K562 (cell line): ENCODE data around the gene ACAT2. TPM values are rescaled to one million over a fixed set of nuclear protein-coding genes. Genes with fewer than 3 reads are reported as not detected.

Experiments
- ATAC-seq: fragments of 200-7000 bp; cut with Tn5 transposase; 3 replicates; pipeline ENCODE4 v1.9.1; 2020; ENCODE audit warnings: moderate library complexity
- BruUV-seq: library from RNA; stranded (reverse); fragments of 400-500 nt; replicated peaks from 2 replicates; lab custom pipeline; 2021; lab: Mats Ljungman, UMichigan
- CTCF ChIA-PET: fragments of 300-600 bp; formaldehyde crosslinking; extraction: SDS; loops from one replicate; lab custom pipeline; 2021; ENCODE audit warnings: low intra/inter-chr PET ratio; lab: Yijun Ruan, JAX
- POLR2A ChIA-PET: fragments of 300-600, 350-650 bp; sonication (Branson Sonifier 250); formaldehyde crosslinking; extraction: SDS; loops from one replicate; lab custom pipeline; 2021; ENCODE audit warnings: antibody characterized with exemption, inconsistent platforms; lab: Yijun Ruan, JAX
- DNase-seq, 4 experiments: peaks; one replicate each; pipeline versions ENCODE4 v3.0.0 to v3.0.0-alpha.2; 2011 to 2018; ENCODE audit warnings: low spot score in 3 of 4, mixed read lengths in 3 of 4; ENCODE audit errors: extremely low read depth in 1 of 4
- FAIRE-seq: peaks from 2 replicates; lab custom pipeline; 2011; peaks lifted over from hg19 to GRCh38; lab: Jason Lieb, UNC
- H2AFZ ChIP-seq: 2 replicates; pipeline ENCODE4 v1.6.0; 2011; ENCODE audit warnings: low read depth, low read length, control low read depth, inconsistent platforms
- H3K27ac ChIP-seq: fragments of 200-600 bp; 3 replicates; pipeline ENCODE4 v1.8.0; 2011; ENCODE audit warnings: low read depth, mild to moderate bottlenecking, control low read depth, inconsistent platforms, low read length, moderate library complexity, mixed read lengths; ENCODE audit errors: extremely low read depth
- H3K27me3 ChIP-seq, 2 experiments: fragments of 300-600 bp in 1 of 2; 2 replicates in 1 of 2; 3 replicates in 1 of 2; pipeline versions ENCODE4 v1.6.0 to v1.8.0; 2011; ENCODE audit warnings: inconsistent platforms in 2 of 2, low read length in 2 of 2, mild to moderate bottlenecking in 1 of 2, mixed read lengths in 1 of 2, moderate library complexity in 1 of 2; ENCODE audit not compliant: control insufficient read depth in 2 of 2, insufficient read depth in 2 of 2
- H3K36me3 ChIP-seq: fragments of 300-600 bp; 3 replicates; pipeline ENCODE4 v1.8.0; 2011; ENCODE audit warnings: mild to moderate bottlenecking, low read length, inconsistent platforms; ENCODE audit not compliant: control insufficient read depth, insufficient read depth
- H3K4me1 ChIP-seq, 2 experiments: fragments of 200-600 bp in 1 of 2; replicated peaks in 1 of 2; 2 replicates in 1 of 2; 3 replicates in 1 of 2; pipeline versions ENCODE4 v1.5.1 to v1.8.0; 2011; ENCODE audit warnings: inconsistent platforms in 2 of 2, low read length in 2 of 2, mild to moderate bottlenecking in 1 of 2, mixed read lengths in 1 of 2, moderate library complexity in 1 of 2; ENCODE audit not compliant: control insufficient read depth in 2 of 2, insufficient read depth in 2 of 2
- H3K4me2 ChIP-seq: 2 replicates; pipeline ENCODE4 v1.6.1; 2011; ENCODE audit warnings: low read length, control low read depth, inconsistent platforms, mixed read lengths; ENCODE audit not compliant: insufficient read depth
- H3K4me3 ChIP-seq: fragments of 200-600 bp; sonication (generic), shearing (Covaris generic); 2 replicates; pipeline ENCODE4 v1.5.1; 2016; ENCODE audit warnings: control low read depth, inconsistent platforms
- H3K79me2 ChIP-seq: fragments of 200-600 bp; 3 replicates; pipeline ENCODE4 v1.8.0; 2011; ENCODE audit warnings: low read length, inconsistent platforms; ENCODE audit not compliant: control insufficient read depth, insufficient read depth
- H3K9ac ChIP-seq, 2 experiments: 2 replicates each; pipeline versions ENCODE4 v1.6.0 to v1.6.1; 2011; ENCODE audit warnings: low read depth in 2 of 2, low read length in 2 of 2, control low read depth in 1 of 2, inconsistent platforms in 1 of 2, mild to moderate bottlenecking in 1 of 2, mixed read lengths in 1 of 2; ENCODE audit not compliant: insufficient read depth in 1 of 2
- H3K9me1 ChIP-seq: one replicate; pipeline ENCODE4 v1.6.0; 2011; ENCODE audit warnings: inconsistent platforms, mild to moderate bottlenecking, low read length, moderate library complexity; ENCODE audit not compliant: control insufficient read depth, insufficient read depth
- H3K9me3 ChIP-seq: replicated peaks from 2 replicates; pipeline ENCODE4 v1.5.1; 2011; ENCODE audit warnings: low read depth, low read length, inconsistent platforms; ENCODE audit not compliant: control insufficient read depth, insufficient read depth
- H4K20me1 ChIP-seq: replicated peaks from 2 replicates; pipeline ENCODE4 v1.6.1; 2011; ENCODE audit warnings: low read length, inconsistent platforms, mixed read lengths; ENCODE audit not compliant: control insufficient read depth, insufficient read depth
- BCL6 ChIP-seq: fragments of 250-450 bp; sonication (Bioruptor Pico); IDR thresholded peaks from 2 replicates; pipeline ENCODE4 v1.4.0; 2020
- BRF1 ChIP-seq: IDR thresholded peaks from 3 replicates; pipeline ENCODE4 v1.6.1; 2011; ENCODE audit warnings: borderline replicate concordance, mild to moderate bottlenecking; ENCODE audit not compliant: insufficient read length; ENCODE audit errors: extremely low read depth
- BRF2 ChIP-seq: IDR thresholded peaks from 3 replicates; pipeline ENCODE4 v1.6.1; 2011; ENCODE audit warnings: borderline replicate concordance, mild to moderate bottlenecking; ENCODE audit not compliant: insufficient read length, insufficient read depth
- ETV5 ChIP-seq: sonication (generic); formaldehyde crosslinking; IDR thresholded peaks from 2 replicates; pipeline ENCODE4 v1.4.0; 2020; ENCODE audit warnings: low read depth, mild to moderate bottlenecking, missing genetic modification reagents
- HIVEP1 ChIP-seq: fragments of 250-450 bp; sonication (Bioruptor Pico); IDR thresholded peaks from 2 replicates; pipeline ENCODE4 v1.4.0; 2020; ENCODE audit warnings: mild to moderate bottlenecking
- KDM4B ChIP-seq, 2 experiments: fragments of 450-650 bp in 1 of 2; sonication (generic) in 1 of 2; IDR thresholded peaks; 2 replicates each; pipeline ENCODE4 v1.6.1; 2016 to 2017; ENCODE audit warnings: borderline replicate concordance in 2 of 2, antibody characterized with exemption in 1 of 2, low read depth in 1 of 2, mild to moderate bottlenecking in 1 of 2
- MAX ChIP-seq: sonication (generic); formaldehyde crosslinking; IDR thresholded peaks from 2 replicates; pipeline ENCODE4 v1.9.0; 2022; ENCODE audit warnings: mild to moderate bottlenecking, missing genetic modification reagents
- MCM3 ChIP-seq: fragments of 450-650 bp; IDR thresholded peaks from 2 replicates; pipeline ENCODE4 v1.6.1; 2016
- NFIC ChIP-seq: fragments of 450-650 bp; IDR thresholded peaks from 2 replicates; pipeline ENCODE4 v1.6.1; 2017; ENCODE audit warnings: mild to moderate bottlenecking, inconsistent platforms
- POLR2H ChIP-seq: IDR thresholded peaks from 2 replicates; pipeline ENCODE4 v1.6.1; 2016; ENCODE audit warnings: missing genetic modification characterization, low read depth, mild to moderate bottlenecking, control low read depth, missing compliant biosample characterization, moderate library complexity
- POLR3G ChIP-seq: IDR thresholded peaks from 2 replicates; pipeline ENCODE4 v1.6.1; 2011; ENCODE audit not compliant: insufficient read length, insufficient replicate concordance; ENCODE audit errors: extremely low read depth
- RREB1 ChIP-seq: fragments of 250-450 bp; sonication (Bioruptor Pico); IDR thresholded peaks from 2 replicates; pipeline ENCODE4 v1.4.0; 2020
- SAP30 ChIP-seq: fragments of 200-600 bp; sonication (generic); IDR thresholded peaks from 2 replicates; pipeline ENCODE4 v1.6.1; 2012; ENCODE audit warnings: borderline replicate concordance, low read depth, mild to moderate bottlenecking, moderate library complexity, low read length, control low read depth, inconsistent platforms; ENCODE audit not compliant: insufficient read depth, poor library complexity, severe bottlenecking
- SRSF9 ChIP-seq: fragments of 200-400 bp; formaldehyde crosslinking; IDR thresholded peaks from 2 replicates; pipeline ENCODE4 v1.6.1; 2017; ENCODE audit warnings: low read depth, low read length, borderline replicate concordance
- TCFL5 ChIP-seq: fragments of 250-450 bp; sonication (Bioruptor Pico); conservative IDR thresholded peaks from 2 replicates; pipeline ENCODE4 v1.6.1; 2021; ENCODE audit warnings: mild to moderate bottlenecking, moderate library complexity, matching md5 sums
- ZNF253 ChIP-seq: fragments of 250-450 bp; sonication (Bioruptor Pico); conservative IDR thresholded peaks from 2 replicates; pipeline ENCODE4 v1.6.1; 2021; ENCODE audit warnings: mild to moderate bottlenecking
- ZNF354B ChIP-seq: fragments of 250-450 bp; sonication (Bioruptor Pico); IDR thresholded peaks from 2 replicates; pipeline ENCODE4 v1.4.0; 2020
- WGBS: fragments of 100-300 bp; shearing (Covaris generic); methylation state at CpG from one replicate; pipeline ENCODE4 v1.1.6; 2016; ENCODE audit warnings: low coverage, mixed read lengths; ENCODE audit not compliant: insufficient coverage; ENCODE audit errors: missing lambda C conversion rate; 5-methylcytosine and 5-hydroxymethylcytosine counted together
- in situ Hi-C: fragments of 300-500 bp; cut with MboI; formaldehyde crosslinking; loops from 4 replicates; pipeline ENCODE4 v1.15.0; 2018; ENCODE audit warnings: inconsistent platforms, mixed read lengths
- intact Hi-C: fragments of 100-400 bp; cut with micrococcal nuclease; formaldehyde crosslinking; loops from 2 replicates; pipeline ENCODE4 v1.14.2; 2022
- polyA plus RNA-seq, 8 experiments: library from polyadenylated mRNA; depleted of rRNA in 4 of 8; stranded (reverse) in 5 of 8; unstranded in 3 of 8; fragments of >200 nt; fragmentation: Nextera tagmentation in 2 of 8; fragmentation: Illumina TruSeq in 1 of 8; extraction: Ambion mirVana in 2 of 8; extraction: Trizol in 1 of 8; gene quantifications; 2 replicates each; pipeline versions ENCODE4 v1.2.1 to v1.2.3, GENCODE V29; 2011 to 2014; ENCODE audit warnings: inconsistent platforms in 1 of 8, missing spikeins in 1 of 8
- total RNA-seq, 7 experiments: library from RNA; depleted of rRNA in 6 of 7; stranded (reverse); fragments of >200 nt in 6 of 7; fragmentation: Illumina TruSeq in 2 of 7; extraction: Trizol in 2 of 7; gene quantifications; 2 replicates each; pipeline versions ENCODE4 v1.2.1 to v1.2.3, GENCODE V29; 2011 to 2021; ENCODE audit warnings: low replicate concordance in 1 of 7

The ACAT2 gene
- total and polyA plus RNA-seq, 9 of the 15 experiments (the other 6 are each of a cell fraction or from before 2014, with no cell fraction given): 63.0 to 309 (median 144) TPM

GRCh38 chr6:159823953-159824352, 62.1 kb downstream of the ACAT2 start:
- no peaks in the 10 kb centered on the region for H3K79me2 ChIP-seq
- no peak overlapping the region for H2AFZ ChIP-seq
- DNase-seq: no peak
- no peaks in the 10 kb centered on the region for H3K36me3 ChIP-seq
- in situ Hi-C loops (no loop called here), intact Hi-C loops (no loop called here)
- no peak overlapping the region for H3K27ac ChIP-seq
- no peak overlapping the region for H3K4me2 ChIP-seq
- H3K9me1 ChIP-seq: peaks cover 4% of the 10 kb centered on the region
- ChIA-PET POLR2A (no interaction called here), CTCF (interaction anchor here (0.5 kb wide), 1 partner anchor 12 kb away, joined by 4 read pairs; no protein-coding TSS in a partner anchor)
- FAIRE-seq: no peak
- WGBS: 0% methylated on average over 3 of the region's 3 CpGs
- no peak for ATAC-seq
- no TSS peak for BruUV-seq
- H3K4me3 ChIP-seq: no peak overlapping the region
- H4K20me1 ChIP-seq: 0 out of 2 replicates have a peak, but pooled peaks cover 3% of the 10 kb centered on the region
- H3K4me1 ChIP-seq: peaks cover 0 to 8% of the 10 kb centered on the region in 2 experiments; a peak in 2 of 5 replicates
- H3K9me3 ChIP-seq: no peaks in the 10 kb centered on the region
- H3K9ac ChIP-seq: no peak overlapping the region
- peaks cover 80 to 82% of the 10 kb centered on the region in 2 experiments for H3K27me3 ChIP-seq
- TF ChIP-seq TCFL5 (CRISPR knock-in tag): no peak
- no peak for TF ChIP-seq POLR2H (tag)
- no peak for TF ChIP-seq MAX (CRISPR knock-in tag)
- no peak for TF ChIP-seq BRF1
- no peak for TF ChIP-seq NFIC
- TF ChIP-seq ETV5: no peak
- TF ChIP-seq MCM3: no peak
- no peak for TF ChIP-seq KDM4B (IDR thresholded peaks at IDR 0.05; ENCODE audit: borderline replicate concordance in 2 of 2, low read depth in 1 of 2)
- TF ChIP-seq ZNF354B (CRISPR knock-in tag): no peak
- no peak for TF ChIP-seq SRSF9
- no peak for TF ChIP-seq HIVEP1 (CRISPR knock-in tag)
- no peak for TF ChIP-seq BRF2
- no peak for TF ChIP-seq POLR3G
- no peak for TF ChIP-seq SAP30
- no peak for TF ChIP-seq BCL6 (CRISPR knock-in tag)
- TF ChIP-seq ZNF253 (CRISPR knock-in tag): no peak
- TF ChIP-seq RREB1 (CRISPR knock-in tag): no peak
